Measurements from ENCODE around the gene GNA12. TPM values are rescaled to one million over a fixed set of nuclear protein-coding genes. Genes with fewer than 3 reads are reported as not detected.

Gene GNA12
- total and polyA plus RNA-seq, 4 donors = 3.7 to 19.0 (median 11.3) TPM

- H3K4me1 ChIP-seq (ENCODE audit: control insufficient read depth in 4 of 4, insufficient read depth in 4 of 4, low read length in 3 of 4) = no peaks in the 10 kb centered on the region
- TF ChIP-seq YY1 (IDR thresholded peaks at IDR 0.05) = no peak
- no peak for TF ChIP-seq GABPA (IDR thresholded peaks at IDR 0.05 in 1 of 2, conservative IDR thresholded peaks at IDR 0.05 in 1 of 2)
- no peak for TF ChIP-seq CTCF (IDR thresholded peaks at IDR 0.05; ENCODE audit: low read depth, low read length, missing input control)
- no peak for TF ChIP-seq JUND (IDR thresholded peaks at IDR 0.05)
- TF ChIP-seq EGR1 (IDR thresholded peaks at IDR 0.05; ENCODE audit: low read depth in 2 of 2) = no peak
- TF ChIP-seq HNF4A (conservative IDR thresholded peaks at IDR 0.05) = no peak
- TF ChIP-seq HNF4G (IDR thresholded peaks at IDR 0.05) = no peak
- no peak for TF ChIP-seq SP1 (IDR thresholded peaks at IDR 0.05)
- TF ChIP-seq ZBTB33 (IDR thresholded peaks at IDR 0.05) = no peak
- TF ChIP-seq FOXA2 (IDR thresholded peaks at IDR 0.05) = no peak
- no peak for TF ChIP-seq FOXA1 (IDR thresholded peaks at IDR 0.05)
- no peak overlapping the region for H3K27ac ChIP-seq (ENCODE audit: low read depth in 1 of 2, low read length in 2 of 2)
- no peak overlapping the region for H3K4me3 ChIP-seq (ENCODE audit: low read depth in 1 of 3, low read length in 3 of 3)
- H3K9me3 ChIP-seq (ENCODE audit: control insufficient read depth in 4 of 4, low read length in 3 of 4) = no peaks in the 10 kb centered on the region
- no peaks in the 10 kb centered on the region for H3K27me3 ChIP-seq (ENCODE audit: control insufficient read depth in 4 of 4, insufficient read depth in 4 of 4, low read length in 3 of 4)
- H3K36me3 ChIP-seq (ENCODE audit: control insufficient read depth in 4 of 4, insufficient read depth in 3 of 4, low read depth in 1 of 4, low read length in 3 of 4) = no peaks in the 10 kb centered on the region
- WGBS = 65% methylated on average over 3 of the region's 3 CpGs
- DNase-seq (ENCODE audit: low spot score) = no peak
- H3K9ac ChIP-seq (ENCODE audit: low read depth in 1 of 2, low read length in 2 of 2) = no peak overlapping the region
Observed at GRCh38 chr7:2878306-2878705, 34.2 kb upstream of the GNA12 start.

- Histone ChIP-seq H3K9me3 (ENCODE audit: control insufficient read depth in 4 of 4, low read length in 3 of 4) (no peaks in the 10 kb centered on the region), H3K36me3 (ENCODE audit: control insufficient read depth in 4 of 4, insufficient read depth in 3 of 4, low read depth in 1 of 4, low read length in 3 of 4) (no peaks in the 10 kb centered on the region), H3K27me3 (ENCODE audit: control insufficient read depth in 4 of 4, insufficient read depth in 4 of 4, low read length in 3 of 4) (no peaks in the 10 kb centered on the region), H3K4me3 (ENCODE audit: low read depth in 1 of 3, low read length in 3 of 3) (no peak overlapping the region), H3K27ac (ENCODE audit: low read depth in 1 of 2, low read length in 2 of 2) (no peak overlapping the region), H3K4me1 (ENCODE audit: control insufficient read depth in 4 of 4, insufficient read depth in 4 of 4, low read length in 3 of 4) (no peaks in the 10 kb centered on the region), H3K9ac (ENCODE audit: low read depth in 1 of 2, low read length in 2 of 2) (no peak overlapping the region)
- TF ChIP-seq RXRA (IDR thresholded peaks at IDR 0.05) (no peak), CTCF (IDR thresholded peaks at IDR 0.05; ENCODE audit: low read depth, low read length, missing input control) (no peak), SP1 (IDR thresholded peaks at IDR 0.05) (no peak), FOXA1 (IDR thresholded peaks at IDR 0.05) (no peak), RAD21 (IDR thresholded peaks at IDR 0.05) (no peak), TAF1 (conservative IDR thresholded peaks at IDR 0.05) (no peak), JUND (IDR thresholded peaks at IDR 0.05) (no peak), EGR1 (IDR thresholded peaks at IDR 0.05; ENCODE audit: low read depth in 2 of 2) (no peak), MAX (IDR thresholded peaks at IDR 0.05) (no peak)
- DNase-seq (ENCODE audit: low spot score) = no peak
- 74% methylated on average over 24 of the region's 24 CpGs for WGBS
Observed at GRCh38 chr7:2876031-2876731, 32.1 kb upstream of the GNA12 start.

Data from liver (tissue), 9 donors.